ENCODE measurements around the gene SUSD1. TPM values are rescaled to one million over a fixed set of nuclear protein-coding genes. Genes with fewer than 3 reads are reported as not detected.

SUSD1 gene
- total and polyA plus RNA-seq, 9 of the 15 experiments (the other 6 are each of a cell fraction or from before 2014, with no cell fraction given) = 10.9 to 44.4 (median 36.1) TPM

DNA sequence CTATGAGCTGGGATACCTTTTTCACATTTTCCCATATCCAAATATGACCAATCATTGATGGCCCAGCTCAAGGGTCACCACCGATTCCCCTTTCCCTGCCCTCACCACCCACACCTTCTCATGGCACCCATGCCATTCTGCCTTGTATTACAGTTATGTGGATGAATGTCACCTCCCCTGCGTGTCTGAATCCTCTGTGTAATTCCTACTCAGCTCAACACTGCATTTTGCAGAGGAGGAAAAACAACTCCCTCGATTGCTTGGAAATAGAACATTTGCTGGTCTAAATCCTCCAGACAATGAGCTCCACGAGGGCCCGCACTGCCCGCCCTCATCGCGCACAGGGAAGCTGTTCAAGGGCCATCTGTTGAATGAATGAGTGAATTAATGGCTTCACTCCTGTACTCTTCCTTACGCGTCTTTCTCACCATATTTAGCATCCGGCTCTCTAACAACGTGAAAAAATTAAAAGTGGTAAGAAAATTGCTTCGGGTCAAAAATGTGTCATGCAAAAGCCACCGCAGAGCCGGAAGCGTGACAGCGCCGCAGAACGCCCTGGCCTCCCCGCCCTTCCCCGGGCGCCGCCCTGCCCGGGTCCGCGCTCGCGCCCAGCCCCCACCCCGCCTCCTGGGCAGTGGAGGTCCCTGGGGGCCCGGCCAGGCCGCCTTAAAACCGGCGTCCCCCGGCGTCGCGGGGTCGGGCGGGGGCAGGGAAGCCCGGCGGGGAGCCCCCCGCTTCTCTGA, 704 bp downstream of the SUSD1 start (continued):
- TF ChIP-seq, protein P1, sequence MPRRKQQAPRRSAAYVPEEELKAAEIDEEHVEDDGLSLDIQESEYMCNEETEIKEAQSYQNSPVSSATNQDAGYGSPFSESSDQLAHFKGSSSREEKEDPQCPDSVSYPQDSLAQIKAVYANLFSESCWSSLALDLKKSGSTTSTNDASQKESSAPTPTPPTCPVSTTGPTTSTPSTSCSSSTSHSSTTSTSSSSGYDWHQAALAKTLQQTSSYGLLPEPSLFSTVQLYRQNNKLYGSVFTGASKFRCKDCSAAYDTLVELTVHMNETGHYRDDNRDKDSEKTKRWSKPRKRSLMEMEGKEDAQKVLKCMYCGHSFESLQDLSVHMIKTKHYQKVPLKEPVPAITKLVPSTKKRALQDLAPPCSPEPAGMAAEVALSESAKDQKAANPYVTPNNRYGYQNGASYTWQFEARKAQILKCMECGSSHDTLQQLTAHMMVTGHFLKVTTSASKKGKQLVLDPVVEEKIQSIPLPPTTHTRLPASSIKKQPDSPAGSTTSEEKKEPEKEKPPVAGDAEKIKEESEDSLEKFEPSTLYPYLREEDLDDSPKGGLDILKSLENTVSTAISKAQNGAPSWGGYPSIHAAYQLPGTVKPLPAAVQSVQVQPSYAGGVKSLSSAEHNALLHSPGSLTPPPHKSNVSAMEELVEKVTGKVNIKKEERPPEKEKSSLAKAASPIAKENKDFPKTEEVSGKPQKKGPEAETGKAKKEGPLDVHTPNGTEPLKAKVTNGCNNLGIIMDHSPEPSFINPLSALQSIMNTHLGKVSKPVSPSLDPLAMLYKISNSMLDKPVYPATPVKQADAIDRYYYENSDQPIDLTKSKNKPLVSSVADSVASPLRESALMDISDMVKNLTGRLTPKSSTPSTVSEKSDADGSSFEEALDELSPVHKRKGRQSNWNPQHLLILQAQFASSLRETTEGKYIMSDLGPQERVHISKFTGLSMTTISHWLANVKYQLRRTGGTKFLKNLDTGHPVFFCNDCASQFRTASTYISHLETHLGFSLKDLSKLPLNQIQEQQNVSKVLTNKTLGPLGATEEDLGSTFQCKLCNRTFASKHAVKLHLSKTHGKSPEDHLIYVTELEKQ (CRISPR knock-in tag; IDR thresholded peaks at IDR 0.05) = 0 out of 2 replicates have a peak, but pooled peaks have one; percentile 27
- TF ChIP-seq POLR2H (tag; IDR thresholded peaks at IDR 0.05; ENCODE audit: low read depth) = 0 out of 2 replicates have a peak, but pooled peaks have one; percentile 23
- TF ChIP-seq NR3C1 (CRISPR knock-in tag; IDR thresholded peaks at IDR 0.05) = no peak
- no peak for TF ChIP-seq CCAR2 (IDR thresholded peaks at IDR 0.05; ENCODE audit: low read depth, low read length)
- TF ChIP-seq ELF2 (CRISPR knock-in tag; IDR thresholded peaks at IDR 0.05) = no peak
- no peak for TF ChIP-seq FOXA1 (IDR thresholded peaks at IDR 0.05; ENCODE audit: borderline replicate concordance)
- TF ChIP-seq ZNF384 (IDR thresholded peaks at IDR 0.05; ENCODE audit: low read depth, low read length) = no peak; the same call in 1 of the 2 replicates
- peak; percentile 44; the same call in 1 of the 2 replicates for TF ChIP-seq RNF2 (IDR thresholded peaks at IDR 0.05)
- TF ChIP-seq, protein P2, sequence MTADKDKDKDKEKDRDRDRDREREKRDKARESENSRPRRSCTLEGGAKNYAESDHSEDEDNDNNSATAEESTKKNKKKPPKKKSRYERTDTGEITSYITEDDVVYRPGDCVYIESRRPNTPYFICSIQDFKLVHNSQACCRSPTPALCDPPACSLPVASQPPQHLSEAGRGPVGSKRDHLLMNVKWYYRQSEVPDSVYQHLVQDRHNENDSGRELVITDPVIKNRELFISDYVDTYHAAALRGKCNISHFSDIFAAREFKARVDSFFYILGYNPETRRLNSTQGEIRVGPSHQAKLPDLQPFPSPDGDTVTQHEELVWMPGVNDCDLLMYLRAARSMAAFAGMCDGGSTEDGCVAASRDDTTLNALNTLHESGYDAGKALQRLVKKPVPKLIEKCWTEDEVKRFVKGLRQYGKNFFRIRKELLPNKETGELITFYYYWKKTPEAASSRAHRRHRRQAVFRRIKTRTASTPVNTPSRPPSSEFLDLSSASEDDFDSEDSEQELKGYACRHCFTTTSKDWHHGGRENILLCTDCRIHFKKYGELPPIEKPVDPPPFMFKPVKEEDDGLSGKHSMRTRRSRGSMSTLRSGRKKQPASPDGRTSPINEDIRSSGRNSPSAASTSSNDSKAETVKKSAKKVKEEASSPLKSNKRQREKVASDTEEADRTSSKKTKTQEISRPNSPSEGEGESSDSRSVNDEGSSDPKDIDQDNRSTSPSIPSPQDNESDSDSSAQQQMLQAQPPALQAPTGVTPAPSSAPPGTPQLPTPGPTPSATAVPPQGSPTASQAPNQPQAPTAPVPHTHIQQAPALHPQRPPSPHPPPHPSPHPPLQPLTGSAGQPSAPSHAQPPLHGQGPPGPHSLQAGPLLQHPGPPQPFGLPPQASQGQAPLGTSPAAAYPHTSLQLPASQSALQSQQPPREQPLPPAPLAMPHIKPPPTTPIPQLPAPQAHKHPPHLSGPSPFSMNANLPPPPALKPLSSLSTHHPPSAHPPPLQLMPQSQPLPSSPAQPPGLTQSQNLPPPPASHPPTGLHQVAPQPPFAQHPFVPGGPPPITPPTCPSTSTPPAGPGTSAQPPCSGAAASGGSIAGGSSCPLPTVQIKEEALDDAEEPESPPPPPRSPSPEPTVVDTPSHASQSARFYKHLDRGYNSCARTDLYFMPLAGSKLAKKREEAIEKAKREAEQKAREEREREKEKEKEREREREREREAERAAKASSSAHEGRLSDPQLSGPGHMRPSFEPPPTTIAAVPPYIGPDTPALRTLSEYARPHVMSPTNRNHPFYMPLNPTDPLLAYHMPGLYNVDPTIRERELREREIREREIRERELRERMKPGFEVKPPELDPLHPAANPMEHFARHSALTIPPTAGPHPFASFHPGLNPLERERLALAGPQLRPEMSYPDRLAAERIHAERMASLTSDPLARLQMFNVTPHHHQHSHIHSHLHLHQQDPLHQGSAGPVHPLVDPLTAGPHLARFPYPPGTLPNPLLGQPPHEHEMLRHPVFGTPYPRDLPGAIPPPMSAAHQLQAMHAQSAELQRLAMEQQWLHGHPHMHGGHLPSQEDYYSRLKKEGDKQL (CRISPR knock-in tag; IDR thresholded peaks at IDR 0.05; ENCODE audit: borderline replicate concordance) = no peak
- TF ChIP-seq ZNF354B (CRISPR knock-in tag; IDR thresholded peaks at IDR 0.05) = no peak
- TF ChIP-seq, protein P3, sequence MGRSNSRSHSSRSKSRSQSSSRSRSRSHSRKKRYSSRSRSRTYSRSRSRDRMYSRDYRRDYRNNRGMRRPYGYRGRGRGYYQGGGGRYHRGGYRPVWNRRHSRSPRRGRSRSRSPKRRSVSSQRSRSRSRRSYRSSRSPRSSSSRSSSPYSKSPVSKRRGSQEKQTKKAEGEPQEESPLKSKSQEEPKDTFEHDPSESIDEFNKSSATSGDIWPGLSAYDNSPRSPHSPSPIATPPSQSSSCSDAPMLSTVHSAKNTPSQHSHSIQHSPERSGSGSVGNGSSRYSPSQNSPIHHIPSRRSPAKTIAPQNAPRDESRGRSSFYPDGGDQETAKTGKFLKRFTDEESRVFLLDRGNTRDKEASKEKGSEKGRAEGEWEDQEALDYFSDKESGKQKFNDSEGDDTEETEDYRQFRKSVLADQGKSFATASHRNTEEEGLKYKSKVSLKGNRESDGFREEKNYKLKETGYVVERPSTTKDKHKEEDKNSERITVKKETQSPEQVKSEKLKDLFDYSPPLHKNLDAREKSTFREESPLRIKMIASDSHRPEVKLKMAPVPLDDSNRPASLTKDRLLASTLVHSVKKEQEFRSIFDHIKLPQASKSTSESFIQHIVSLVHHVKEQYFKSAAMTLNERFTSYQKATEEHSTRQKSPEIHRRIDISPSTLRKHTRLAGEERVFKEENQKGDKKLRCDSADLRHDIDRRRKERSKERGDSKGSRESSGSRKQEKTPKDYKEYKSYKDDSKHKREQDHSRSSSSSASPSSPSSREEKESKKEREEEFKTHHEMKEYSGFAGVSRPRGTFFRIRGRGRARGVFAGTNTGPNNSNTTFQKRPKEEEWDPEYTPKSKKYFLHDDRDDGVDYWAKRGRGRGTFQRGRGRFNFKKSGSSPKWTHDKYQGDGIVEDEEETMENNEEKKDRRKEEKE (IDR thresholded peaks at IDR 0.05; ENCODE audit: borderline replicate concordance in 1 of 2, control insufficient read depth in 1 of 2, low read depth in 2 of 2, low read length in 1 of 2) = no peak
- TF ChIP-seq RBBP5 (IDR thresholded peaks at IDR 0.05; ENCODE audit: borderline replicate concordance, insufficient read depth, low read length, poor library complexity, severe bottlenecking) = no peak
- 0 out of 2 replicates have a peak, but pooled peaks have one; percentile 36 for TF ChIP-seq MIER1 (IDR thresholded peaks at IDR 0.05; ENCODE audit: low read depth)
- no peak for TF ChIP-seq ZNF263 (CRISPR knock-in tag; IDR thresholded peaks at IDR 0.05; ENCODE audit: borderline replicate concordance)
- TF ChIP-seq MAFG (tag; conservative IDR thresholded peaks at IDR 0.05) = no peak

All from K562 (cell line).